Measurements from ENCODE around the gene BORCS5. TPM values are rescaled to one million over a fixed set of nuclear protein-coding genes. Genes with fewer than 3 reads are reported as not detected.

The BORCS5 gene
- total and polyA plus RNA-seq, 2 of the 8 experiments (the other 6 are each of a cell fraction or from before 2014, with no cell fraction given): 8.3 to 17.4 TPM

DNA sequence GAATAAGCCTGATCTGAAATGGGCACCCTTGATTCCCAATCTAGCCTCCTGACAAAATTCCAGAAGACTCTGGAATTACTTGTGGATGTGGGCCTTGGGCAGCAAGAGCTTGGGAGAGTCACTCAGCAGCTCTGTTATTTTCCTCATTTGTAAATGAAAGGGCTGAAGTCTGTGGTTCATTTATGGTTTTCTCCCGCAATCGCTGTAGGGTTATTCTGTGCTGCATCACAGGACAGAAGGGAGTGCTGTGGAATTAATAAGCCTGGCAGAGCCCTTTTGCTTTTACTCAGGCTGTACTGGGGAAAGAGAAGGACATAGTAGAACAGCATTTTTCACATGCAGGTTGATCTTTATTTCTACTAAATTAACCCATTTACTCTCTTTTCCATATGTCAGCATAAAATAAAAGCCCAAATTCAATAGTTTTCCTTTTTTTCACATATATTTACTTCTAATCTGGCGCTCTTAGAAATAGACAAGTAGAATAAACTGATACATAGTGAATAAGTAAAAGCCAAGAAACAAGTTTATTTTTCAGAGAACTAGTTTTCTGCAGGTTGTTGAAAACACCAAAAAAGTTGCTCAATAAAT, 156.6 kb downstream of the BORCS5 start:
- CTCF ChIA-PET (ENCODE audit: partially characterized antibody): interaction anchor here (0.6 to 1.4 kb wide), 5 partner anchors 9 to 50 kb away, joined by 3 to 6 read pairs (median 3); no protein-coding TSS in a partner anchor
- no peak overlapping the region for H4K5ac ChIP-seq (ENCODE audit: insufficient read length, low read depth, low read length)
- H3K9me3 ChIP-seq (ENCODE audit: insufficient read depth in 2 of 2, low read depth in 1 of 2, low read length in 1 of 2): no peaks in the 10 kb centered on the region
- POLR2A ChIA-PET (ENCODE audit: partially characterized antibody): no interaction called here
- peaks cover 0 to 77% of the 10 kb centered on the region in 2 experiments; a peak in 3 of 4 replicates for H3K79me2 ChIP-seq (ENCODE audit: control insufficient read depth in 1 of 2, insufficient read depth in 2 of 2, low read length in 2 of 2)
- H3K27ac ChIP-seq (ENCODE audit: low read depth, low read length): no peak overlapping the region
- FAIRE-seq (no peak), DNase-seq (ENCODE audit: low read depth in 1 of 2, low spot score in 2 of 2) (no peak)
- no peak overlapping the region for H3K56ac ChIP-seq (replicated peaks; ENCODE audit: insufficient read length, low read depth, low read length)
- H3K14ac ChIP-seq (ENCODE audit: insufficient read length): no peak overlapping the region
- no peaks in the 10 kb centered on the region for H3K27me3 ChIP-seq (replicated peaks in 1 of 4; ENCODE audit: control insufficient read depth in 3 of 4, extremely low read depth in 1 of 4, insufficient read depth in 3 of 4, low read length in 3 of 4)
- peaks cover 4 to 5% of the 10 kb centered on the region in 2 experiments for H4K20me1 ChIP-seq (replicated peaks in 1 of 2; ENCODE audit: control insufficient read depth in 1 of 2, insufficient read depth in 2 of 2, low read length in 2 of 2)
- no peak overlapping the region for H3K4ac ChIP-seq (replicated peaks; ENCODE audit: insufficient read length, low read depth, low read length)
- no peak overlapping the region for H2AK5ac ChIP-seq (ENCODE audit: low read depth, low read length)
- no peak overlapping the region for H3K4me2 ChIP-seq (ENCODE audit: insufficient read depth in 1 of 2, low read depth in 2 of 2, low read length in 2 of 2)
- H3K23me2 ChIP-seq (ENCODE audit: low read depth, low read length): no peaks in the 10 kb centered on the region
- peaks cover 0 to 27% (median 7%) of the 10 kb centered on the region in 4 experiments; a peak in 5 of 8 replicates for H3K36me3 ChIP-seq (ENCODE audit: control insufficient read depth in 2 of 4, insufficient read depth in 4 of 4, low read length in 3 of 4)
- H2BK120ac ChIP-seq (replicated peaks; ENCODE audit: low read depth, low read length): no peak overlapping the region
- H3K4me1 ChIP-seq (replicated peaks in 1 of 4; ENCODE audit: control insufficient read depth in 3 of 4, insufficient read depth in 4 of 4, low read length in 3 of 4): peaks cover 0 to 4% (median 0%) of the 10 kb centered on the region in 4 experiments; a peak in 2 of 7 replicates
- WGBS, 2 experiments (ENCODE audit: extremely low coverage in 1 of 2, insufficient coverage in 1 of 2, insufficient read length in 1 of 2, insufficient replicate concordance in 2 of 2, low coverage in 1 of 2, low lambda C conversion rate in 2 of 2, missing lambda C conversion rate in 1 of 2): 88% methylated on average over 3 of the region's 3 CpGs; no CpG with 5 or more reads in 1 of the 2 experiments
- H2BK20ac ChIP-seq (ENCODE audit: low read length): no peak overlapping the region
- no peak overlapping the region for H2BK12ac ChIP-seq (ENCODE audit: low read depth, low read length)
- H3K9ac ChIP-seq (replicated peaks in 1 of 4; ENCODE audit: extremely low read depth in 1 of 4, low read depth in 3 of 4, low read length in 3 of 4): no peak overlapping the region
- H3K18ac ChIP-seq (ENCODE audit: extremely low read depth, low read length): no peak overlapping the region
- TF ChIP-seq CBX8 (IDR thresholded peaks at IDR 0.05; ENCODE audit: borderline replicate concordance, low read depth, low read length): no peak
- TF ChIP-seq RXRA (IDR thresholded peaks at IDR 0.05; ENCODE audit: insufficient read depth, low read depth, low read length): no peak
- TF ChIP-seq, protein P1, sequence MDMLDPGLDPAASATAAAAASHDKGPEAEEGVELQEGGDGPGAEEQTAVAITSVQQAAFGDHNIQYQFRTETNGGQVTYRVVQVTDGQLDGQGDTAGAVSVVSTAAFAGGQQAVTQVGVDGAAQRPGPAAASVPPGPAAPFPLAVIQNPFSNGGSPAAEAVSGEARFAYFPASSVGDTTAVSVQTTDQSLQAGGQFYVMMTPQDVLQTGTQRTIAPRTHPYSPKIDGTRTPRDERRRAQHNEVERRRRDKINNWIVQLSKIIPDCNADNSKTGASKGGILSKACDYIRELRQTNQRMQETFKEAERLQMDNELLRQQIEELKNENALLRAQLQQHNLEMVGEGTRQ (IDR thresholded peaks at IDR 0.05; ENCODE audit: low read length): no peak
- TF ChIP-seq, protein P2, sequence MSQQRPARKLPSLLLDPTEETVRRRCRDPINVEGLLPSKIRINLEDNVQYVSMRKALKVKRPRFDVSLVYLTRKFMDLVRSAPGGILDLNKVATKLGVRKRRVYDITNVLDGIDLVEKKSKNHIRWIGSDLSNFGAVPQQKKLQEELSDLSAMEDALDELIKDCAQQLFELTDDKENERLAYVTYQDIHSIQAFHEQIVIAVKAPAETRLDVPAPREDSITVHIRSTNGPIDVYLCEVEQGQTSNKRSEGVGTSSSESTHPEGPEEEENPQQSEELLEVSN (IDR thresholded peaks at IDR 0.05): no peak
- H2BK15ac ChIP-seq (ENCODE audit: low read length): no peak overlapping the region
- no peak overlapping the region for H4K8ac ChIP-seq (ENCODE audit: extremely low read depth, insufficient read depth, low read length)
- no peak overlapping the region for H3K23ac ChIP-seq (ENCODE audit: insufficient read length)
- no peak overlapping the region for H2BK5ac ChIP-seq (ENCODE audit: low read depth, low read length)
- no peak overlapping the region for H3K4me3 ChIP-seq (ENCODE audit: extremely low read depth in 1 of 4, insufficient read depth in 2 of 4, low read depth in 3 of 4, low read length in 4 of 4)
- H2AFZ ChIP-seq (ENCODE audit: low read length): no peak overlapping the region
- no peaks in the 10 kb centered on the region; the same call in 1 of the 2 replicates for H3K79me1 ChIP-seq (ENCODE audit: low read depth, low read length)
- H4K91ac ChIP-seq (replicated peaks; ENCODE audit: insufficient read length, low read length): no peak overlapping the region
